GM18505 (cell line): ENCODE data around the gene DOCK4.

Experiments used
- ATAC-seq: cut with Tn5 transposase; IDR thresholded peaks from one replicate; pipeline ENCODE4 v1.9.1; 2021; ENCODE audit not compliant: unreplicated experiment
- POLR2A ChIP-seq: IDR thresholded peaks from 4 replicates; pipeline ENCODE4 v1.6.1; 2011; ENCODE audit warnings: borderline replicate concordance; ENCODE audit not compliant: insufficient read depth, insufficient read length; ENCODE audit errors: extremely low read depth

The DOCK4 gene

DNA sequence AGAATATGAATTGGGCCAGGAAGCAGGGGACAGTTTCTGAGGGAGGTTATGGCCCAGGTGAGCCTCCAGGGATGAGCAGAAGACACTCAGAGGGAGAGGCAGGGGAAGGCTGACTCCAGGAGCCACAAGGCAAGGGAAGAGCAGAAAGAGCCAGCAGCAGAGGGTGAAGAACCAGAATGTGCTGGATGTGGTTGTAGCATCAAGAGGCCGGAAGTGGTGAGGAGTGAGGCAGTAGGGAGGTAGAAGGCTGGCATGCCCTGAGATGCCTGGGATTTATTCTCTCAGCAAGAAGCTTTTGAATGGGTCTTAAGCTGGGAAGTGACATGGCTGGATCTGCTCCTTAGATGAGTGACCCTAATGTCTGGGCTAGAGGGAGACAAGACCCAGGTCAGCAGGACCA, 311.7 kb downstream of the DOCK4 start:
- ATAC-seq = no peak
- no peak for TF ChIP-seq POLR2A

- ATAC-seq = no peak
- no peak for TF ChIP-seq POLR2A
Measured at GRCh38 chr7:111893190-111893589, 313.0 kb downstream of the DOCK4 start.

GRCh38 chr7:111892588-111892987, 313.6 kb downstream of the DOCK4 start:
- no peak for TF ChIP-seq POLR2A
- no peak for ATAC-seq

DNA sequence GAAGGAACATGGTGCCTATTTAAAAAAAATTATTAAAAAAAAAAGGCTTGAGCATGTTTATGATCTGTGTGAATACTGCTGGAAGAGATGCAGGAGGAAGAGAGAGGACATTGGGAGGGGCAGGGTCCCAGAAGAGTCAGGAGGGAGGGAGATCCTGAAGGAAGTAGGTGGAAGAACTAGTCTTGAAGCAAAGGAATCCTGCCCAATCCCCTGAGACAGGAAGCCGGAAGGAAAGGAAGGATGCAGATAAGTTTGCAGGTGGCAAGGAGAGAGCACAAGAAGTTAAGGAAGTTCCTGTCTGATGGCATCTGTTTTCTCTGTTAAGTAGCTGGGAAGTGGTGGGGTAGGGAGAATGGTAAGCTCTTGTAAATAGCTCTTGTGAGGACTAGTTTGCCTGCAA, 318.5 kb downstream of the DOCK4 start:
- TF ChIP-seq POLR2A = no peak
- no peak for ATAC-seq

- ATAC-seq = no peak
- no peak for TF ChIP-seq POLR2A
Measured at GRCh38 chr7:111886233-111886632, 320.0 kb downstream of the DOCK4 start.

- no peak for ATAC-seq
- no peak for TF ChIP-seq POLR2A
Measured at GRCh38 chr7:111883241-111883640, 323.0 kb downstream of the DOCK4 start.

DNA sequence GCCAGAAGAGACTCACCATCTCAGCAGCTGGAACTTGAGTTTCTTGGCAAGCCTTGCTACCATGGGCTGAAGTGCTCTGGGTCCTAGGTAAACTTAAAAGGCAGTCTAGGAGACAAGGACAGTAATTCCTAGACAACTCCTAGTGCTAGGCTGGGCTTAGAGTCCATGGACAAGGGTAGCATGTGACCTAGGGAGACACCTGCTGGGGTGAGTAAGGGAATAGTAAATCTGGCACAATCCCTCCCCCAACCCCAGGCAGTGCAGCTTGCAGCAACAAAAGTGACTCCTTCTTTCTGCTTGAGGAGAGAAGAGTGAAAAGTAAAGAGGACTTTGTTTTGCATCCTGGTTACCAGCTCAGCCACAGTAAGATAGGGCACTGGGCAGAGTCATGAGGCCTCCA, 327.4 kb downstream of the DOCK4 start:
- TF ChIP-seq POLR2A = no peak
- ATAC-seq = no peak

DNA sequence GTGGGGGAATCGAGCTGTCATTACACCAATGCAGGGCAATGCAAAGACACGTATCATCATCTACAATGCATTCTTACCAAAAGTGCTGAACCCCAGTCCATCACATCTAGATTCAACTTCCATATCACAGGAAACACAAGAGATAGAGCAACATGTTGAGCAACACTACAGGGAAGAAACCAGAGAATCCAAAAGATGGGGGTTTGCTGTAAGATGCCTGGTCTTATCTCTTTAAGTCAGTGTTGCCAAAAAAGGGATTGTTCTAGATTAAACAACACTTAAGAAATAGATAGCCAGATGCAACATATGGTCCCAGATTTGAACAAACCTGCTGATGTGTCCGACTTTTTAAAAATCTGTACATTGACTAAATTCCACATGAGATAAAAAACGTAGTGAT, 328.3 kb downstream of the DOCK4 start:
- TF ChIP-seq POLR2A = no peak
- no peak for ATAC-seq

DNA sequence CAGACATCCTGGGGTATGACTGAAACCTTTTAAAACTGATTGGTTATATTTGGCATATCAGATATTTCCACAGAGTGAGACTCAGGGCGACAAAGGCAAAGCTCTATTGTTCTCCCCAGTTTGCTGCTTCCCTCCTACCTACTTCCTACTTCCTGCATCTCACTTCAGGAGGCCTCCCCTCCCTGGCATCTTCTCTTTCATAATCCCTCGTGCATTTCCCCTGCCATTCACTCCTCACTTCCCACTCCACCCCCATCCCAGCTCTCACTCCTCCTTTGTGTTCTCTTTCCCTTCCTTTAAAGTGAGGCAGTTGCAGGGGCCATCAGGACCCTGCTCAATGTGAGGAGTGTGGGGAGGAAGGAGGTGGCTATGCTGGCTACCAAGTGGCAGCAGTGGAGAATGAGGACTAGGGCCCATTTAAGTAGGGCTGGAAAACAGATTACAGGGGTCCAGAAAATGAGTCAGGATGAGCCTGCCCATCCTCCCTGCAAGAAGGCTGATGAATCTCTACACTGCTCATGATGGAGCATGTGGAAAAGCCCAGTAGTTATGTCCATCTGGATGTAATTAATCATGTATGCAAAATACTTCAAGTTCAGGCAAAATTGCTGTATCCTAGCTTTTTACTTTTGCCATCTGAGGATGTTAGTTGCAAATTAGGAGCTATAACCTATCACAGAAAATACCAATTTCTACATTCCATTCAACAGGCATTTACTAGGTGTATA, 332.1 kb downstream of the DOCK4 start:
- no peak for TF ChIP-seq POLR2A
- no peak for ATAC-seq

GRCh38 chr7:111873326-111873646, 332.9 kb downstream of the DOCK4 start:
- ATAC-seq = no peak
- no peak for TF ChIP-seq POLR2A

GRCh38 chr7:111872450-111873325, 333.5 kb downstream of the DOCK4 start:
- no peak for TF ChIP-seq POLR2A
- no peak for ATAC-seq

DNA sequence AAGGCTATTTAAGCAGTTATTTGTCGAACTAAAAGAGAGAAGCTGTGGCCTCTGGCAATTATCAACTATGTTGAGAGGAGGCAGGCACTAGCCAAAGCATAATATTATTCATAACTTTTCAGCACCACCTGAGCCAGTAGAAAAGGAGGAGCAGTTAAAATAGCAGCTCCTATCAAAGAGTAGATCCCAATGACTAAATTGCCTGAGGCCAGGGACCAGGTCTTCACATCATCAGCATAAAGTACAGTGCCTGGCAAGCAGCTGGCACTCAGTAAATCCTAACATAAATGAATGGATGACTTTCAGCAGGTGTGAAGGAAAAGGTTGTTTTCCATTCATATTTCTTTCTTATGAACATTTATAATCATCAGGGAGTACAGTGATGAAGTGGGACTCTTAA, 334.9 kb downstream of the DOCK4 start:
- no peak for TF ChIP-seq POLR2A
- ATAC-seq = no peak

DNA sequence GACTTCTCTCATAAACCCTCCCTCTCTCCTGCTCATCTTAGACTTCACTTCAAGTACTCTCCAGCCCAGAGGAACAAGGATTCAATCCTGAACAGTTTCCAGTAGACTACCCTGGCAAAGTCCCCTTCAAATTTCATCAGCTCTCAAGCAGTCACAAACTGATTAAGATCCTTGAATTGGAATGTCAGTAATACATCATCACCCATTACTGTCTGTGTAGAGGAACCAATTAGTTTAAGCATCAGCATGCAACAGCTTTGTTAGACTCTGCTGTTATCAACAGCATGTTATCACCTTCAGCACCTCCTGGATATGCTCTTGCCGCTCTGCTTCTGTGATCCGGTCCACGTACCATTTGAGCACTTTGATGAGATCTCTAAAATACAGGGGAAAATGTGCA, 336.9 kb downstream of the DOCK4 start:
- ATAC-seq = no peak
- no peak for TF ChIP-seq POLR2A

DNA sequence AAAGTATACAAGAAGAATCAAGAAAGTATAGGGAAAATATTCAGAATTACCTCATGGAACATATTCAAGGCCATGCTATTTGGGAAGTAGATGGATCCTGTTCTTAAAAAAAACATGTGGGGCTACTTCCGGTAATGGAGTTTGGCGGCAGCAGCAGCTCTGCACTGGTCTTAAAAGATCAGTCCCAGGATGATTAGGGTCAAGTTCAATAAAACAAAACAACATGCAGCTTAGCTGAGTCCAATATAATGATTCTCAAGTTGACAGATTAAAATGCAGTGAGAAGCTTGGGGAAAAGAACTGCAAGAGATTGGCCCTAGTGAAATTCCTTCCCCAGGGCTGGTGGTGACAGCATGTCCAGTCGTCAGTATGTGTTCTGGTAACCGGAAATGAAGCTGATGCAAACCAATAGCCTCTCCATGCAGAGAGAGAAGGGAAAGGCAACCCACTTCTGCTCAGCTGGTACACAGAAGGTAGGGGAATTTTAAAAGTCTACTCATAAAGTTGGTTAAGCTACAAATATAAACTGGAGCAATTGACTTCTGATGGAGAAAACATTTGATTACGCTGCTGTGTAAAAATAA, 338.8 kb downstream of the DOCK4 start:
- TF ChIP-seq POLR2A = no peak

More for the DNA sequence above, 338.8 kb downstream of the DOCK4 start:
- no peak for ATAC-seq
